Measurements from ENCODE around the gene LNX1.

The LNX1 gene

DNA sequence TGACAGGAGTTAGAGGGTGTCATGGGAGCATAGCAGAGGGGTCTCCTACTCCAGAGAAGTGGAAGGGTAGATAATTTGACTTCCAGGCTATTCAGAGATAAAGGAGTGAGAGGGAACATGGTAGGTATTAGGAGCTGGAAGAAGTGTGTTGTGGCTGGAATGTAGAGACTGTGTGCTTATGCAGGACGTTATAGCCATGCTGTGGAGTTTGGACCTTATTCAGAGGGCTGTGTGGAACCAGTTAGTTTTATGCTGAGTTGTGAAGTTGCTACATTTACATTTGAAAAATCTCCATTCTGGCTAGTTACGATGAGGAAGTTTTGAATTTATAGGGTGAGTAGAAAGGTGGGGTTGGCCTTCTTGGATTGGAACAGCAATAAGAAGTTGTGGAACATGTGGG is 146.3 kb downstream of the LNX1 start:
- TF ChIP-seq, protein P1, sequence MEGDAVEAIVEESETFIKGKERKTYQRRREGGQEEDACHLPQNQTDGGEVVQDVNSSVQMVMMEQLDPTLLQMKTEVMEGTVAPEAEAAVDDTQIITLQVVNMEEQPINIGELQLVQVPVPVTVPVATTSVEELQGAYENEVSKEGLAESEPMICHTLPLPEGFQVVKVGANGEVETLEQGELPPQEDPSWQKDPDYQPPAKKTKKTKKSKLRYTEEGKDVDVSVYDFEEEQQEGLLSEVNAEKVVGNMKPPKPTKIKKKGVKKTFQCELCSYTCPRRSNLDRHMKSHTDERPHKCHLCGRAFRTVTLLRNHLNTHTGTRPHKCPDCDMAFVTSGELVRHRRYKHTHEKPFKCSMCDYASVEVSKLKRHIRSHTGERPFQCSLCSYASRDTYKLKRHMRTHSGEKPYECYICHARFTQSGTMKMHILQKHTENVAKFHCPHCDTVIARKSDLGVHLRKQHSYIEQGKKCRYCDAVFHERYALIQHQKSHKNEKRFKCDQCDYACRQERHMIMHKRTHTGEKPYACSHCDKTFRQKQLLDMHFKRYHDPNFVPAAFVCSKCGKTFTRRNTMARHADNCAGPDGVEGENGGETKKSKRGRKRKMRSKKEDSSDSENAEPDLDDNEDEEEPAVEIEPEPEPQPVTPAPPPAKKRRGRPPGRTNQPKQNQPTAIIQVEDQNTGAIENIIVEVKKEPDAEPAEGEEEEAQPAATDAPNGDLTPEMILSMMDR (conservative IDR thresholded peaks at IDR 0.05; ENCODE audit: control insufficient read depth, insufficient read depth, low read depth, low read length), result no peak
- no peak overlapping the region for H3K4me3 ChIP-seq (ENCODE audit: control insufficient read depth, low read depth, low read length)
- no peak for DNase-seq (ENCODE audit: low read depth)

DNA sequence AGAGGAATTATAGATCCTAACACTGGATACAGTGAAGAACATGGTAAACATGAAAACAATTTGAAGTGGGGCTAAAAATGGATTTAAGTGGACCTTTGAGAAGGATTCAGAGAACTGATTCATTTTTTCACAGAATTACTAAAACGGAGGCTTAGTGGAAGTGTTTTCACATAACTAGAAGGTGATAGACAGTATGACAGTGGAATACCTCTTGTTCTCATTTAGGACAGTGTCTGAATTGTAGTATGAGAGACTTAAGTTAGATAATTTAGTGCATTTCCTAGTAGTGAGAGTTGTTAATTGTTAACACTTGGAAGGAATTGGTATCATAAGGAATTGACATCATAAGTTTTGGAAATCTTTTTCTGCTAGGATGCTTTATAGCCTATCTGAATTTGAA is 149.7 kb downstream of the LNX1 start:
- DNase-seq (ENCODE audit: low read depth), result no peak
- no peak overlapping the region for H3K4me3 ChIP-seq (ENCODE audit: control insufficient read depth, low read depth, low read length)
- TF ChIP-seq, protein P1 (conservative IDR thresholded peaks at IDR 0.05; ENCODE audit: control insufficient read depth, insufficient read depth, low read depth, low read length), result no peak

DNA sequence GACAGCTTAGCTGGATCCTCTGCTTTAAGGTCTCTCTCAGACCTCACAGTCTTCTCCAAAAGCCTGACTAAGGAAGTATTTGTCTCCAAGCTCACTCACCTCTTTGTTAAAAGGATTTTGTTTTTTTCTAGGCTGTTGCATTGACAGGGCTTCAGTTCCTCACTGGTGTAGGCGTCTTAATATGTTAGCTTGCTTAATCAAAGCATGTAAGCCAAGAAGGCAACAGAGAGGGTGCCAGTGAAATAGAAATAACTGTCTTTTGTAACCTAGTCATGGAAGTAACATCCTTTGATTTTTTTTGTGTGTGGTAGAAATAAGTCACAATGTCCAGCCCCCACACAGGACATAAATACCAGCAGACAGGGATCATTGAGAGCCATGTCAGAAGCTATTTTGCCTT is 155.0 kb downstream of the LNX1 start:
- DNase-seq (ENCODE audit: low read depth), result peak; percentile 34
- TF ChIP-seq, protein P1 (conservative IDR thresholded peaks at IDR 0.05; ENCODE audit: control insufficient read depth, insufficient read depth, low read depth, low read length), result no peak
- H3K4me3 ChIP-seq (ENCODE audit: control insufficient read depth, low read depth, low read length), result no peak overlapping the region

DNA sequence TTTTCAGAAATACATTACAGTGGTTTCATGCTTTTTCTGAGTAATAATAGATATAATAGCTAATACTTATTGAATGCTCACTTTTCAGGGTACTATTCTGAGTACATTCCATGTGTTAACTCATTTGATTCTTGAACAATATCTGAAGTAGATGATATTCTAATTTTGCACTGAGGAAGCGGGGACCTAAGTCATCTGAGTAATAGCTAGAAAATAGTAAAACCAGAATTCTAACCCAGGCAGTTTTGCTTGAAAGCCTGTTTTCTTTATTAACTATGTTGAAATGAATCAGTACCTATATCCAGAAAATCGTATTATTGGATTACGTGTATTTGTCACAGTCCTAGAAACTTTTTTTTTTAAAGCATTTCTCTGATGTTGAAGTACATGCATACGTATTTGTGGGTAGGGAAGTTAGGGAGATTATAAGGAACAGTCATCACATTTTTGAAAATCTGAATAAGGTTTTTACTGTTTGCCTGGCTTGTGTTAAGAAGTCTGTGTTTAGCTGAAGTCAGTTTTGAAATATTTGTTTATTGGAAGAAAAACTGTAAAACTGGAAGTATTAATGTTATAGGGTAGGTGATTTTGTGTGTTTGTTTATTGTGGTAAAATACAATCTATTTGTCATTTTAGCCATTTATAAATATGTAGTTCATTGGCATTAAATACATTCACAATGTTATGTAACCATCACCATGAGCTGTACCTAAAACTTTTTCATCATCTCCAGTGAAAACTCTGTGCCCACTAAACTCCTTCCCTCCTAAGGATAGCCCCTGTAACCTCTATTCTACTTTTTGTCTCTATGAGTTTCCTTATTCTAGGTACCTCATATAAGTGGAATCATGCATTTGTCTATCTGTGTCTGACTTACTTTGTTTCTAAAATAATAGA is 158.5 kb downstream of the LNX1 start:
- DNase-seq (ENCODE audit: low read depth), result no peak
- H3K4me3 ChIP-seq (ENCODE audit: control insufficient read depth, low read depth, low read length), result no peak overlapping the region
- TF ChIP-seq, protein P1 (conservative IDR thresholded peaks at IDR 0.05; ENCODE audit: control insufficient read depth, insufficient read depth, low read depth, low read length), result no peak

DNA sequence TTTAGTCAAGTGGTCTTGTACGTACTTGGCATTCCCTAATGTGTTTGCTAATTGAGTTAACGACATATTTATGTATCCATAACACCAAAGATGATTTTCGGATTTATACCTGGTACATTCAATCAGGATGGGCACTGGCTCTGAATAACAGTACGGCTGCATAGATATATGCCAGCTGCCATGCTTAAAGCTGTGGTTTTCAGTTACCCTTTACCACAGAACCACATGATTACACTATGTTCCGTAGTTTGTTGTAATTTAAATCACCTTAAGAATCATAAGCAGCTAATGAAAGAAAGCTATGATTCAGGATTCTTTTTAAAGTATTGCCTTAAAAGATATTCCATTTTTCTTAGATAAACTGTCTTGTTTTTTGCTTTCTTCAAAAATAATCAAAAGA is 160.2 kb downstream of the LNX1 start:
- no peak for DNase-seq (ENCODE audit: low read depth)
- TF ChIP-seq, protein P1 (conservative IDR thresholded peaks at IDR 0.05; ENCODE audit: control insufficient read depth, insufficient read depth, low read depth, low read length), result no peak
- H3K4me3 ChIP-seq (ENCODE audit: control insufficient read depth, low read depth, low read length), result no peak overlapping the region

DNA sequence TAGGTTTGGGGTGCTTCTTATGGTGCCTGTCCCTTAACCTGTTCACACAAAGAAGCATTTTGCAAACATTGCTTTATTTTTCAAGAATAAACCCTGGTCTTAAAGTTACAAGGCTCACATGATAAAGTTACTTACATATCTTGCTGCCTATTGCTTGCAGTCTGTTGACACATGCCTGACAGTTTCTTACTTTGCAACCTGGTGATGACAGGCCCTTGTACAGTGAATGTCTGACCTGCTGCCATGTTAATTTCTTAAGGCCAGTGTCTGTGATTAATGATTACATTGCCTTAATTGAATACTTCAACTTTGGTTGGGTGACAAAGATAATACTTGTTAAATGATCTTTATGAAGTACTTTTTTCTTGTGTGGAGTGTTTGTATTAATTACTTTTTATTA is 163.9 kb downstream of the LNX1 start:
- TF ChIP-seq, protein P1 (conservative IDR thresholded peaks at IDR 0.05; ENCODE audit: control insufficient read depth, insufficient read depth, low read depth, low read length), result no peak
- no peak overlapping the region for H3K4me3 ChIP-seq (ENCODE audit: control insufficient read depth, low read depth, low read length)
- no peak for DNase-seq (ENCODE audit: low read depth)

All from fibroblast of mammary gland (primary cell).